Tibial nerve (tissue), 4 donors: ENCODE data around the gene LMBR1.

ENCODE experiments used
- CTCF ChIP-seq, 5 experiments: fragments of 200-600 bp in 3 of 5; fragments of 450-650 bp in 2 of 5; sonication (generic) in 3 of 5; IDR thresholded peaks; one replicate each; pipeline ENCODE4 v1.5.1; 2016 to 2019; ENCODE audit warnings: antibody characterized with exemption in 5 of 5, mild to moderate bottlenecking in 3 of 5, moderate library complexity in 2 of 5
- EP300 ChIP-seq, 2 donors: sonication (generic); formaldehyde crosslinking; IDR thresholded peaks; one replicate each; pipeline ENCODE4 v1.6.1; 2017; ENCODE audit warnings: antibody characterized with exemption in 2 of 2, mild to moderate bottlenecking in 1 of 2
- POLR2A ChIP-seq, 2 donors: fragments of 450-650 bp; IDR thresholded peaks; one replicate each; pipeline ENCODE4 v1.6.1; 2017; ENCODE audit warnings: antibody characterized with exemption in 2 of 2, mild to moderate bottlenecking in 2 of 2, moderate library complexity in 2 of 2

- TF ChIP-seq POLR2A (IDR thresholded peaks at IDR 0.05): no peak
- no peak for TF ChIP-seq EP300 (IDR thresholded peaks at IDR 0.05)
- TF ChIP-seq CTCF (IDR thresholded peaks at IDR 0.05): no peak
Measured at GRCh38 chr7:156881679-156882078, 11.3 kb downstream of the LMBR1 start.
